Endometrium (tissue), 2 donors: ENCODE measurements around the gene SLC16A2.
"Not testable (repeated sequence)": the region's sequence is repeated elsewhere in the genome, so short reads cannot be mapped to it uniquely, and the experiment has no call there.

Experiments used
- FAIRE-seq: peaks from 2 replicates; lab custom pipeline; 2012; peaks lifted over from hg19 to GRCh38; lab: Jason Lieb, UNC
- donor health status: control.
- donor health status: control.

Gene SLC16A2

DNA sequence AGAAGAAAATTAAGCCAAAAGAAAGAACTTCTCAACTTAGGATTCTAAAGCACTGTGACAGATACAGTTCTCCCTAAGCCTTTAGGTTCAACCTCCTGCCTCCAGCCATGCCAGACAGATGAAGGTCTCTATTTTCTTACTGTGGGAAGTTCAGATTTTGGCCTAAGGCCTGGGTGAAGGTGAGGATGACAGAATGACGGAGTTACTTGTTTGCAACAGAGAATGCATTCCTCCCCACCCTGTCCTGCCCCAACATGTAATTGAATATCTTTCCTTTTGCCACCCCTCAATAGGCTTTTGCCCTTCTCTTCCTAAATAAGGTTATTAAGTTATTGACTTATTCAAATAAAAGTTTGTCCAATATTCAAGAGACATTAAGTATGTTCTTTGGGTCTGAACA is 25.6 kb downstream of the SLC16A2 start:
- no peak for FAIRE-seq

DNA sequence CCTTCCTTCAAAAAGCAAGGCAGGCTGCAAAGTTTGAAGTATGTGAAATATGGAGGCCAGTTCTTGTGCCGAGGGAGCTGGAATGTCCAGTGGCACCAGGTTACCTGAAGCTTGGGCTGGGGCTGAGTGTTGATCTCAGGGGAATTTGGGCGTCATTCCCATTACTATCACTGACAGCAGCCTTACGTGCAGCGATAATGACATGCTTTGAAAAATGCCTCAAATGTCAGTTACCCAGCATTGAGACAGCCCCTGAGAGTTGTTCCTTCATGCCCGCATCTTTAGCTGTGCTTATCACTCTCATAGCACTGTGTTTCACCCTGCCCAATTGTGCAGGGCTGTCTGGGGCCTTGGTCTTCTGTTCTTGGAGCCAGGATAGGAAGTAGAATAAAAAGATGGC is 27.4 kb downstream of the SLC16A2 start:
- FAIRE-seq: no peak

DNA sequence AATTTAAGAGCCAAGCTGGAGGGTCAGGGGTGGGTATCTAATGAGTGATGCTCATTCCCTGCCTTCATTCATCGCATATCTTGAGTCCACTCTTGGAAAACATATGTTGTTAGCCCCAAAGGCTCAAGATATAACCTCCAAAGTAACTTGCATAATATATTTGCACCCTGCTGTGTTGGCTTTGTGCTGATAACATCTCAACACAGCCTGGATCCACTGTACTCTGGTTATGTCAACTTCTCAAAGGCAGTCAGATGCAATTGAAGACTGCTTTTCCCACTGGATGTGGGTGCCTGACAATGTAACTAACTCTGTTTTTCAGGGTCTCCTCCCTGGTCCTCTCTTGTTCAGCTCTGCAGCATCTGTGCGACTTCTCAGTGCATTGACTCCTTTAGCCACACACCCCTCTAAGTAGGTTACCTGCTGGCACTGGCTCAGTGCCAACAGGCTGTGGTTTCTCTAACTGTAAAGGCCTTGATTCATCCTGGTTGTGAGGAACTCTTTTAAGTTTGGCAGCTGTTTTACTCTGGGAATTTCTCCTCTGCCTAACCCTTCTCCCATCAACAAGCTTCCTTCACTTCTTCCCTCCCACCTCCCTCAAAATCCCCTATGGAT is 28.1 kb downstream of the SLC16A2 start:
- no peak for FAIRE-seq

DNA sequence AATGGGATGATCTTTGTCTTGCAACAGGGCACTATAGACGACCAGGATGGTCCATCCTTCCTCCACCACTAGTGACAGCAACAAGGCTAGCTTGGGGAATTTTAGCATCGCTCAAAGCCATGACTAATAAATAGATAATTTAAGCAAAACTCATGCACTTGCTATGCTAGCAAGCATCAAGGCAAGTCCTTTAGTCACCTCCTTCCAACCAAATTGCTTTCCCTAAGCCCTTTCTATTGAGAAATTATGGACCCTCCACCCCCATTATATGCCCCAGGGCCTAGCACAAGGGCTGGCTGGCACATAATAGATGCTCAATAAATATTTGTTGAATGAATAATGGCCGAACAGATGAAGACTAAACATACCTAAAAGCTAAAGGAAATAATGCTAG is 28.6 kb downstream of the SLC16A2 start:
- no peak for FAIRE-seq

DNA sequence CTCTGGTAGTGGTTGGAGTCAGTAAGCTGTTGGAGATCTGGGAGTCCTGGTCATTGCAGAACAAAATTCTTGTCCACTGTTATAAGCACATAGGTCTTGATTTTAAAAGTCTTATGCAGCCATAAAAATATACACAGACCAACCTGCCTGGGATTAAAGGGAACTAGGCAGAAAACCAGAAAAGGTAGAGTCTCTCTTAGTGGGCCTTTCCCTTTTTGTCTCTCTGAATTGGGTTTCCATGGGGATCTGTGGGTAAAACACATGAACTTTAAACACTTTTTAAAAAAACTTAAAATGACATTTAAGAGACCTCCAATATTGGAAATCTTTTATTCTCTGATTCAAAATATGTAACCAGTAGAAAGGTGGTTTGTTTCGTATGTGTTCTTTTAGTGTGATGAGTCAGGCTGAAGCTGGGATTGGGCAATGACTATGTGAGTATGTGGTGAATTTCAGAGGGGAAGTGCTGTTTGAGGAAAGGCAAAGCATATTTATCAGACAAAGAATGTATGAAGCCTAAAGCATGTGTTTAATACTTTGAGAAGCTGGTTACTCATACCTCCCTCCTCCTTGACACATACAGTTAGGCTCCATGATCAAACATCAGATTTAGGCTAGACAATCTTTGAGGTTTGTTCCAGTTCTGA is 29.6 kb downstream of the SLC16A2 start:
- no peak for FAIRE-seq

DNA sequence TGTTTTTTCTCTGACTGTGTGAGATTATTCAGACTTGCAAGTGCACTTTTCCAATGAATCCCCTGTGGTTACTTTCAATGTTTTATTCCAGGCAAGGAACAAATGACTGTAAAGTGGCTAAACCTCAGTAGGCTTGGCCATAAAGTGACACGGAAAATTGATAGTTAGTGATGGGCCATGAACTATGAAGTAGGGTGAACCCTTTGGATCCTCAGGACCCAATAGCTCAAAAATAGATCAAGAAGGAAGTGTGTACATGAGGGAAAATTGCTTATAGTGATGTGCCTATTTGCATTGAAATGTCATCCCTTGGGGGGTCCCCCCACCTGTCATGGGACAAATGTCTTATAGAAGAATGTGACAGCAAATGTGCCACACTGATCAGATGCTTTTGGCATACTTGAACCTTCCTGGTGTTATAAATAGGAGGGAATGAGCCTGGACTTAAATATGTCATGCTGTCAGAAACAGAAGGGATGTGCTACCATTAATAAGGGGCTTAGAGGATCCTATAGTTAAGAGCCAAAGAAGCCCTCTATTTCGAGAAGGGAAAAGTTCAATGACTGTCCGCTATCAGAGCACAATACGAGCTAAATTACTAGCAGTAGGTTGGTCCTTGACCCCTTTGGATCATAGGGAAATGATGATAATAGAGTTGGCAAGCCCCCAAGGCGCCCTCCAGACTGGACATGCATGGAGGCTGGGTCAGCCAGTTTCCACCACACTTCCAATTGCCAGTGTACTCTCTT is 30.3 kb downstream of the SLC16A2 start:
- FAIRE-seq: no peak

DNA sequence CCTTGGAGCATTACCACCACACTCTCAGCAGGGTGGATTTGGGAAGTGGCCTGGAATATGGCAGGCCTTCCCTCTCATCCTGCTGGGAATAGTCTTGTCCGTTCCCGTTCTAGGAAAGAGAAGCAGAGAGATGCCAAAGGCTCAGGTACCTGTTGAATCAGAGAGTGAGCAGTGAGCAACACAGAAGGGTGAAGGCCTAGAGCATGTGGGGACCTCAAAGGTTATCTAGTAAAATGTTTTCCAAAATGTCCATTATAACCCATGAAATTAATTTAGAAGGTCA is 30.8 kb downstream of the SLC16A2 start:
- FAIRE-seq: no peak

DNA sequence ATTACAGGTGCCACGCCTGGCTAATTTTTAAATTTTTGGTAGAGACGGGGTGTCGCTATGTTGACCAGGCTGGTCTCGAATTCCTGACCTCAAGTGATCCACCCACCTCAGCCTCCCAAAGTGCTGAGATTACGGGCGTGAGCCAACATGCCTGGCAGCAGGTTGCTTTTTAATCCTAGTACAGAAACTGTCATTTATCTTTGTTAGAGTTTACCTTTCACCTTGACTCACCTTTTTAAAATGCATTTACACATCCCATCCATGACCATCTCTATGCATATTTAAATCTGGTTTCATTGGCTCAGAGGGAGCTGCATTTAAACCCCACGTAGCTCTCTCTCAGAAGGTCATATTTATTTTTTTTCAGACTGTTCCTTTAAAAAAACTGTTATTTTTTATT is 31.9 kb downstream of the SLC16A2 start:
- no peak for FAIRE-seq

DNA sequence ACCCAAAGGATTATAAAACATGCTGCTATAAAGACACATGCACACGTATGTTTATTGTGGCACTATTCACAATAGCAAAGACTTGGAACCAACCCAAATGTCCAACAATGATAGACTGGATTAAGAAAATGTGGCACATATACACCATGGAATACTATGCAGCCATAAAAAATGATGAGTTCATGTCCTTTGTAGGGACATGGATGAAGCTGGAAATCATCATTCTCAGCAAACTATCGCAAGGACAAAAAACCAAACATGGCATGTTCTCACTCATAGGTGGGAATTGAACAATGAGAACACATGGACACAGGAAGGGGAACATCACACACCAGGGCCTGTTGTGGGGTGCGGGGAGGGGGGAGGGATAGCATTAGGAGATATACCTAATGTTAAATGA is 32.9 kb downstream of the SLC16A2 start:
- FAIRE-seq: not testable (repeated sequence)

DNA sequence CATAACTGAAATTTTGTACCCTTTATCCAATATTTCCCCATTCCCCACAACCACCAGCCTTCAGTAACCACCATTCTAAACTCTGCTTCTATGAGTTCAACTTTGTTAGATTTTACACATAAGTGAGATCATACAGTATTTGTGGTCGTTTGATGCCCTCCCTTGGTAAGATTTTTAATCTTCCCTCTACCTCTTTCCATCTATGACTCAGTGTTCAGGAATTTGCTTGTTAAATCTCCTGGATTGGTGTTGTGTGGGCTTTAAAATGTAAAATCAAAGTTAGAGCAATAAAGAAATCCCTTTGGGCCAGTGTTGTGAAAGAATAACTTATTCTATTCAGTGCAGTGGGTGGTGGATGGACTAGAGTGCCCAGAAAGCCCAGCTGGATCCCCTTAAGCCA is 37.4 kb downstream of the SLC16A2 start:
- FAIRE-seq: no peak

DNA sequence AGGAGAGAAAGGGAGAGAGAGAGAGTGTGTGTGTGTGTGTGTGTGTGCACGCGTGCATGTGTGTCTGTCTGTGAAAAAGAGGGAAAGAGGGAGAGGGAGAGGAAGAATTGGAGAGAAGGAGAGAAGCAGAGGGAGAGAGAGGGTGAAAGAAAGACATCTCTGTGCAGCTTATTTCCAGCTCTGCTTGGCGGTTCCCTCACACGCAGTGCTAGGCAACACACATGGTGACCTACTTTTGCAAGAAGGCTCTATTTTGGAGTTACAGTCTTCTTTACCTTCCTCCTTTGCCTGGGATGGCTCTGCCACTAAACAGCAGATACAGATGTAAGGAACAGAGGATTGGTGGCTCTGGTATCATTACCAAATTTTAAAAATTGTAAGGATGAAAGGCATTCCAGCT is 40.1 kb downstream of the SLC16A2 start:
- FAIRE-seq: no peak

DNA sequence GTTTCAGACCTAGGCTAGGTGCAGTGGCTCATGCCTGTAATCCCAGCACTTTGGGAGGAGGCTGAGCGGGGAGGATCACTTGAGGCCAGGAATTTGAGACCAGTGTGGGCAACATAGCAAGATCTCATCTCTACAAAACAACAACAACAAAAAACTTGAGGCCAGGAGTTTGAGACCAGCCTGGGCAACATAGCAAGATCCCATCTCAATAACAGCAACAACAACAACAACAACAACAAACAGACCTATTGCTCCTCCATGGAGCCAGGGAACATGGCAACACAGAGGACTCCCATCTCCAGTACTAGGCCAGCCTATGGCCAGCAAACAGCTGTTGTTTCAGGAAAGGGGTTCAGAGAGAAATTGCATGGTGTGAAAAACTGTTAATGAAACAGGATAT is 43.4 kb downstream of the SLC16A2 start:
- FAIRE-seq: no peak

DNA sequence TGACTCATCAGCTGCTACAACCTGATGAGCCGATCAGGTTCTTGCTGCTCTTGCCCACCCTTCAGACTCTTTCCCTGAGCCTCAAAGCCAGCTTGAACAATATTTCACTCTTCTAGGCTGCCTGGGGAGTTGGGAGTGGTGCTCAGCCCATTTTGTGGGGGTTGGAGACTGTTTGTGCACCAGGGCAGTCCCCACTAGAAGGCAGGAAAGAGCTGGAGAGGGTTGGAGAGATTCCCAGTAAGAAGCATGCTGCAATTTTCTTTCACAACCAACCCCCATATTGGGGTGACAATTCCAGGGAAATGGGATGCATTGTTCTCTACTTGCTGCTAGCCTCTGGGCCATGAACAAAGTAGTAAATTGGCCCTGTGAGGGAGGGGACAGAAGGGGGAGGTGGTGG is 44.1 kb downstream of the SLC16A2 start:
- FAIRE-seq: no peak

DNA sequence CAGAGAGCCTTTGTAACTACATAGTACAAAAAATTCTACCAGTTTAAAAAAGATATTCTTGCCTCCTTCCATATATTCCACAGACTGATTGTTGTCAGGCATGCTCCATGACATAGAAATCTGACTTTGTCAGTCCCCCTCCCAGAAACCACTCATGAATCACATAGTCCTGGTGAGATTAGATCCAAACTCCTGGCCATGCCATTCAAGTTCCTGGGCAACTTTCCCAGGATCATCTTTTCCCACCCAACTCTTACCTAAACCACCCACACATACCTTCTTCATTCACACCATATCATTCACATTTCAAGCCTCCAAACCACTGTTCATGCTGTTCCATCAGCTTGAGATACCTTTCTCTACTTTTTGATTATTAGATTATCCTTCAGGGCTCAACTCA is 46.4 kb downstream of the SLC16A2 start:
- FAIRE-seq: no peak

DNA sequence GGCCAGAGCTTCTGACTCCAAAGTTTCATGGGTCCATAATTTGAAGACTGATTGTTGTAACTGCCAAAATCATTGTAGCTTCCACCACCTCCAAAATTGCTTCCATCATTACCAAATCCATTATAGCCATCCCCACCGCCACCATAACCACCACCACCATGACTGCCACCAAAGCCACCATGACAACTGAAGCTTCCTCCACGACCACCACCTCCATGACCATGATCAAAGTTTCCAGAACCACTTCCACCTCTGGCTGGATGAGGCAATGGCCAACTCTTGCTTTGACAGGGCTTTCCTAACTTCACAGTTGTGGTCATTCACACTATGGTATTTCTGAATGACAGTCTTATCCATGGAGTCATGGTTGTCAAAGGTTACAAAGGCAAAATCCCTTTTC is 51.8 kb downstream of the SLC16A2 start:
- not testable (repeated sequence) for FAIRE-seq

DNA sequence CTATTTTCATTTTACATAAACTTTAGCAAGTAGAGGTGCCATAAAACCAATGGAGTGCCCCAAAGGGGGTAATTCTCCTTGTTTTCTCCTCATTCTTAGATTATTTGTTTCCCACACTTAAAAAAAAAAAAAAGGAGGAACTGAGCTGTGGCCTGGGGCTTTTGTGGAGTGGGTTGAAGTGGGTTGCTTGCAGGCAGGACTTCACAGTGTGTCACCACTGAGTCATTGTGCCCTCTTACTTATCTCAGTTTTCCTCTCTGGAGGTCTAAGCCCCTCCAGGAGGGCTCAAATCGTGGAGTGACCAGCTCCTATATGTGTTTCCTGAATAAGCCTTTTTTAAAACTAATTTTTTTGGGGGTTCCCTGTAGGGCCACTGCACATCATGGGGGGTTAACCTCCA is 69.0 kb downstream of the SLC16A2 start:
- FAIRE-seq: no peak

DNA sequence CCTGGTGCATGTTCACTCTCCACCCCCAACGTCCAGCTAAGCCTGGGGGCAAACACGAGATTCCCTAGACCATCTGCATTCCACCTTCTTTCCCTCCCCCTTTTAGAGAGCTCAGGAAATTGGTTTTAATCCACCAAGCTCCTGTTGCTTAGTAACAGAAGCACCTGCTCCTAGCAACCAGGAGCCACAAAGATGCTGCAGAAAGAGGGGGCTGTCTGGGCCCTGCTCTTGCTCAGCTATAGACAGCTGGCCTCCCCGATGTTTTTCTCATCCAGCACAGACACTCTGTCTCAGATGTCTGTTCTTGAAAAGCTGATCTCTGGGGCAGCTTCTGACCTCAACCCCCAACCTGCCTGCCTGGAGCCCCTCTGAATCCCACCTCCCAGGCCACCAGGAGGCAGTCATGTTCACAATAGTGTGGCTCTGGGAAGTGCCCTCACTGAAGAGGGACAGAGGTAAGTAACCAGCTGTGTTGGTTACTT is 71.5 kb downstream of the SLC16A2 start:
- no peak for FAIRE-seq

DNA sequence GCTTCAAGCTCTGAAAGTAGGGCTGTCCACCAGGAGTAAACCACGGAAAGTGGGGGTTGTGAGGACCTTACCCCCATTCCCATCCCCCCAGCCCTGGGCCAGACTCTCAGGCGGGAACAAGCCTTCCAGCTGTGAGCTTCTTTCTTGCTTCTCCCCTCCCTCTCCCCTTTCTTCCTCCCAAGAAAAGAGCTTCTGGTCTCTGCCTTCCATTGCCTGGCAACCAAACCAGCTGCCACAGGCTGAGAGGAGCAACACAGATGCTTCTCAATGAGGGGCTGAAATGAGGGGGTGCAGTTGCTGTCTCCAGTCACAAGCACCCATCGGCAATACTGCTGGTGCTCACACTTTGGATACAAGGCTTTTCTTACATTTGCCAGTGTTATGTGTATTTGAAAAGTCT is 72.5 kb downstream of the SLC16A2 start:
- FAIRE-seq: no peak

DNA sequence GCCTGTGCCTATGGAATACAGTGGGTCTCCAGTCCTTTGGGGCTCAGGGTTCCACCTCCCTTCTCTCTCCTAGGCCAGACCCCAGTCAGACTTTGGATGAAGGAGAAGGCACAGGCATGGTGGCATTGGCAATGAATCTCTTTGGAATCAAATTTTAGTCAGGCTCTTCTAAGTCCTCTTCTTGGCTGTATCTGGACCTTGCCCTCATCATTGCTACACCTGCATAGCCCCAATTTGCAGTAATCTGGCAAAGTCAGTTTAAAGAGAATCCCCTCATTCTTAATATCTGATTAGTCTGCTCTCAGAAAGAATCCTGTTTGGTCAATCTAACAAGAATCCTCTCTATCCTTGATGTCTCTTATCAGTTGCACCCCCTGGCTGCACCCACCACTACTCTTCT is 77.6 kb downstream of the SLC16A2 start:
- FAIRE-seq: no peak

DNA sequence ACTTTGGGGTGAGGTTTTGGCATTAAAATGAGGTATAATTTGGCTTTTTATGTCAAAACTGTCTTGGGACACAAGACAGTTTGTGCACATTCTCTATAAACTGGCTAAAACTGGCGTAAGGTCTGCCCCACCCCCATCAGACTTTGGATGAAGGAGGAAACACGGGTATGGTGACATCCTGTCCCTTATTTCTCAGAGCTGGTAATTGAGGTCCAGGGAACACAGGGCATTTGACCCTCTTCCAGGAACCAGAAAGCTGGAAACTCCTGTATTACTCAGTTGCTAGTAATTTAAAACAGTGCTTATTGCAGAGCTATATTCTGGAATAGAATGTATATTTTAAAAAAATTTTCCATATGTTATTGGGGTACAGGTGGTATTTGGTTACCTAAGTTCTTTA is 78.8 kb downstream of the SLC16A2 start:
- FAIRE-seq: no peak

DNA sequence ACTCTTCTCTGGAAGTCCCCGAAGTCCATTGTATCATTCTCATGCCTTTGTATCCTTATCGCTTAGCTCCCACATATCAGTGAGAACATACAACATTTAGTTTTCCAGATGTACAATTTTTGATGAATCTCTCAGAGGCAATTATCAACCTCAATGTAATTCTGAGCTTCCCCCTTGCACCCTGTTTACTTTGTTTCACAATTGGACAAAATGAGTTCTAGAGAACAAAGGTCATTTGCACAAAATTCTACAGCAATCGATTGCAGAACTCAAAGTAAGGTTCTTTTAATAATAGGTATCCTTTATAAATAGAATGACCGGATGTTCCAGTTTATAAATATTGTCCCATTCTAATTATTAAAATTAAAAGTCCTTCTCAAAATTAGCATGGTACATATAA is 79.3 kb downstream of the SLC16A2 start:
- FAIRE-seq: no peak

DNA sequence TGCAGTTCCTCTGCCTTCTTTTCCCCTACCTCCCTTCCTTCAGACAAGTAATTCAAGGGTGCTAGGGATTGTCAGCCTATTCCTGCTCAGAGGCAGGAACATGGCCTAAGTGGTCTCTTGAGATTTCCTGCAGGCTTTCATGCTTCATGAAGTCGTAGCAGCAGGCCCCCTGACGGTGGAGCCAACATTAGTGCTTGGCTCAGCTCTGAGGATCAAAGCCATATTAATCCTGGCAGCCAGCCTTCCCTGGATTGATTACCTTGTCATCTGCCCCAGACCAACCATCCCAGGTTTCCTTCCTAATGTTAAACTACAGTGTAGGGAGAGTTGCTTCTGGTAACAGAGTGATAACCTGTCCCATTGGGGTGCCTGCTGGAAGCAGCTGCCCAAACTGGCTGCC is 84.1 kb downstream of the SLC16A2 start:
- FAIRE-seq: no peak

DNA sequence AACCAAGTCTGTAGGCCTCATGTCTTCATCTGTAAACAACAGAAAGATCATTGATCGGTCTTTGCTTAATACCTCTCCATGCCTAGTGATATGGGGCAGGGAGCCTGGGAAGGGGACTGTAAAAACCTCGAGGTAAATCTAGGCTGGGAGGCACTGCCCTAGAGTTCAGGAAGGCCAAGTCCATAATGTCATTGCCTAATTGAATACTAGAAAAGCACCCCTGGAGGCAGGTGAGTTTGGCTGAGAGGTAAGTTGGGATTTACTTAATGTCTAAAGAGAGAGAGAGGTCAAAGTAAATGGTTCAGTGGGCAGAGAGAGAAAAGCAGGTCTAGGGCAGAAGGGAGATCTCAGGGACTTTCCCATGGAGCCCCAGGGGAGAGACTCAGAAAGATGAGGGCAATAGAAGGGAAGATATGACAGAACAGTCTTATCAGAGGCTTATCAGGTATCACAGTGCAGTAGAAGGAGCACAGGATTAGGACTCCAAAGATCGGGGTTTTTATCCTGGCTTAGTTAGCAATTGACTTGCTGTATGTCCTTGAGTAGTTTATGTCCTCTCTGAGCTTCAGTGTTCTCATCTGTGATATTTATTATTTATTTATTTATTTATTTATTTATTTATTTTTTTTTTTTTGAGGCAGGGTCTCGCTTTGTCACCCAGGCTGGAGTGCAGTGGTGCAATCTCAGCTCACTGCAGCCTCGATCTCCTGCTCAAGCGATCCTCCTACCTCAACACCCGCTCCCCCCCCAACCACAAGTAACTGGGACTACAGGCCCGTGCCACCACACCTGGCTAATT is 85.2 kb downstream of the SLC16A2 start:
- FAIRE-seq: no peak
